Measurements from ENCODE around the gene EZH2. TPM values are rescaled to one million over a fixed set of nuclear protein-coding genes. Genes with fewer than 3 reads are reported as not detected.

Gene EZH2
- total RNA-seq, 2 donors from 2014 or later = 73.2 to 77.5 TPM

DNA sequence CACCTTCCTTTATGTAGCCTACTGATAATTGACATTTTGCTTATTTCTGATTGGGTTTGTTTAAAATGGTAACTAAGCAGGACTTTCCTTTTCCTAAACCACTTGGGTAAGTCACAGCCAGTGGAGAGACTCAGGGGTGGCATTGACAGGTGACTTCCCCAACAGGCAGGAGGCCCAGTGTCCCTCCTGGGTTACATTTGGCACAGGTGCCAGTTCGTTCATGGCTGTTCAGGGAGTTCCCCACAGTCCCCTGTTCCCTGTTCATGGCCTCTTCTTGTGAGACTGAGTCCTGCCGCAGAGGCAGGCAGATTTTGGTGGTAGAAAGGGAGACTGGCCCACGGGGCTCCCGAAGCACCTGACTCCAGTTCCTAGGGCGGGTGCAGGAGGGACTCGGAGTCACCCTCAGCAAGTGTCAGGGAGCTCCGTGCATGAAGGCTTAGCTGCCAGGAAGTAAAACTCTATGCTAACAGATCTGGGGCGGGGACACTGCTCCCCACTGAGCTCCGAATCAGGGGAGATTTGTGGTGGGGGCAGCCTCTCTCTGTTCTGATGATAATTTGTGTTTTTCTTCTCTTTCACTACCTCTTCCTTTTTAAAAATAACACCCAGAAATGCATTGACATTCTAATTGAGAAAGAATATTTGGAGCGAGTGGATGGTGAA is 84.1 kb downstream of the EZH2 start:
- H3K4me3 Mint-ChIP-seq = no peak overlapping the region

DNA sequence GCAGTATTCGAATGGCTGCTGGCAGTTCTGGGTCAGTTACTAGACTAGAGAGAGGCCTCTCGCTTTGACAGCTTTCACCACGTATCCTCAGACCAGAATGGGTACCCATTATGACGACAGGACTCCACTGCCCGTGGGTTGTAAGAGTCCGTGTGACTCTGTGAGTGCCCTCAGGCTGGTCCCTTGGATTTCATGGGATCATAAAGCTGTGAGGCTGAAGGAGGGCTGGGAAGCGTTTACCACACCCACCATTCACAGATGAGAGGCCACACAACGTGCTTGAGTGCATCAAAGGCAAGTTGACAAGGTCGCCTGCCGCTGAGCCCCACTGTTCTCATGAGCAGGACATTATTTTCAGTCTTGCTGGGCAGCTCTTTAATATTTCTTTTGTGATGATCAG is 87.2 kb downstream of the EZH2 start:
- no peaks in the 10 kb centered on the region for H3K4me1 Mint-ChIP-seq
- ATAC-seq (replicated peaks) = no peak
- no peak overlapping the region for H3K4me3 Mint-ChIP-seq
- no peak overlapping the region for H3K27ac Mint-ChIP-seq
- no peaks in the 10 kb centered on the region for H3K27me3 Mint-ChIP-seq
- no peaks in the 10 kb centered on the region for H3K9me3 Mint-ChIP-seq
- H3K36me3 Mint-ChIP-seq (ENCODE audit: low read depth) = peaks cover 100% of the 10 kb centered on the region

More for the DNA sequence above, 84.1 kb downstream of the EZH2 start:
- no peaks in the 10 kb centered on the region for H3K4me1 Mint-ChIP-seq
- no peaks in the 10 kb centered on the region for H3K9me3 Mint-ChIP-seq
- ATAC-seq (replicated peaks) = no peak
- H3K27me3 Mint-ChIP-seq = no peaks in the 10 kb centered on the region
- peaks cover 78% of the 10 kb centered on the region for H3K36me3 Mint-ChIP-seq (ENCODE audit: low read depth)
- no peak overlapping the region for H3K27ac Mint-ChIP-seq

GRCh38 chr7:148794476-148794875 is 89.6 kb downstream of the EZH2 start:
- no peaks in the 10 kb centered on the region for H3K4me1 Mint-ChIP-seq
- no peak overlapping the region for H3K27ac Mint-ChIP-seq
- no peak for ATAC-seq (replicated peaks)
- peaks cover 100% of the 10 kb centered on the region for H3K36me3 Mint-ChIP-seq (ENCODE audit: low read depth)
- H3K27me3 Mint-ChIP-seq = no peaks in the 10 kb centered on the region
- no peaks in the 10 kb centered on the region for H3K9me3 Mint-ChIP-seq
- no peak overlapping the region for H3K4me3 Mint-ChIP-seq

DNA sequence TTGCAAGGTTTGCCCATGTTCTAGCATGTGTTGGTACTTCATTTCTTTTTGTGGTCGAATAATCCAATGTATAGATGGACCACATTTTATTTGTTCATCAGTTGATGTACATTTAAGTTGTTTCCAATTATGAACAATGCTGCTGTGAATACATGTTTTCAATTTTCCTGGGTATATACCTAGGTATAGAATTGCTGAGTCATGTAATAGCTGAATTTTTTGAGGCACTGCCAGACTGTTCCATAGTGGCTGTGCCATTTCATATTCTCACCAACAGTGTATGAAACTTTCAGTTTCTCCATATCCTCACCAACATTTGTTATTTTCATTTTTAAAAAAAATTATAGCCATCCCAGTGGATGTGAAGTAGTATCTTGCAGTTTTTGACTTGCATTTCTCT is 90.5 kb downstream of the EZH2 start:
- Mint-ChIP-seq H3K9me3 (no peaks in the 10 kb centered on the region), H3K4me1 (peaks cover 4% of the 10 kb centered on the region), H3K27me3 (no peaks in the 10 kb centered on the region), H3K4me3 (no peak overlapping the region), H3K36me3 (ENCODE audit: low read depth) (peaks cover 100% of the 10 kb centered on the region), H3K27ac (no peak overlapping the region)
- no peak for ATAC-seq (replicated peaks)

- peaks cover 4% of the 10 kb centered on the region for H3K4me1 Mint-ChIP-seq
- H3K4me3 Mint-ChIP-seq = no peak overlapping the region
- ATAC-seq (replicated peaks) = no peak
- no peak overlapping the region for H3K27ac Mint-ChIP-seq
- H3K36me3 Mint-ChIP-seq (ENCODE audit: low read depth) = peaks cover 100% of the 10 kb centered on the region
- H3K27me3 Mint-ChIP-seq = no peaks in the 10 kb centered on the region
- no peaks in the 10 kb centered on the region for H3K9me3 Mint-ChIP-seq
Observed at GRCh38 chr7:148791546-148791945, 92.5 kb downstream of the EZH2 start.

GRCh38 chr7:148790850-148791249 is 93.2 kb downstream of the EZH2 start:
- Mint-ChIP-seq H3K27ac (no peak overlapping the region), H3K27me3 (no peaks in the 10 kb centered on the region), H3K4me3 (no peak overlapping the region), H3K9me3 (no peaks in the 10 kb centered on the region), H3K4me1 (peaks cover 4% of the 10 kb centered on the region), H3K36me3 (ENCODE audit: low read depth) (peaks cover 100% of the 10 kb centered on the region)
- ATAC-seq (replicated peaks) = no peak

GRCh38 chr7:148790131-148790726 is 93.9 kb downstream of the EZH2 start:
- ATAC-seq (replicated peaks) = no peak
- H3K36me3 Mint-ChIP-seq (ENCODE audit: low read depth) = peaks cover 100% of the 10 kb centered on the region
- peaks cover 4% of the 10 kb centered on the region for H3K4me1 Mint-ChIP-seq
- H3K4me3 Mint-ChIP-seq = no peak overlapping the region
- no peaks in the 10 kb centered on the region for H3K27me3 Mint-ChIP-seq
- no peaks in the 10 kb centered on the region for H3K9me3 Mint-ChIP-seq
- no peak overlapping the region for H3K27ac Mint-ChIP-seq

GRCh38 chr7:148789220-148789619 is 94.9 kb downstream of the EZH2 start:
- H3K9me3 Mint-ChIP-seq = no peaks in the 10 kb centered on the region
- ATAC-seq (replicated peaks) = no peak
- H3K27me3 Mint-ChIP-seq = no peaks in the 10 kb centered on the region
- H3K36me3 Mint-ChIP-seq (ENCODE audit: low read depth) = peaks cover 100% of the 10 kb centered on the region
- peaks cover 4% of the 10 kb centered on the region for H3K4me1 Mint-ChIP-seq
- no peak overlapping the region for H3K4me3 Mint-ChIP-seq
- H3K27ac Mint-ChIP-seq = peak overlapping the region; percentile 65

GRCh38 chr7:148787571-148788295 is 96.4 kb downstream of the EZH2 start:
- ATAC-seq (replicated peaks) = no peak
- H3K27ac Mint-ChIP-seq = no peak overlapping the region
- peaks cover 98% of the 10 kb centered on the region for H3K36me3 Mint-ChIP-seq (ENCODE audit: low read depth)
- H3K9me3 Mint-ChIP-seq = no peaks in the 10 kb centered on the region
- no peak overlapping the region for H3K4me3 Mint-ChIP-seq
- H3K27me3 Mint-ChIP-seq = no peaks in the 10 kb centered on the region
- H3K4me1 Mint-ChIP-seq = peaks cover 4% of the 10 kb centered on the region

DNA sequence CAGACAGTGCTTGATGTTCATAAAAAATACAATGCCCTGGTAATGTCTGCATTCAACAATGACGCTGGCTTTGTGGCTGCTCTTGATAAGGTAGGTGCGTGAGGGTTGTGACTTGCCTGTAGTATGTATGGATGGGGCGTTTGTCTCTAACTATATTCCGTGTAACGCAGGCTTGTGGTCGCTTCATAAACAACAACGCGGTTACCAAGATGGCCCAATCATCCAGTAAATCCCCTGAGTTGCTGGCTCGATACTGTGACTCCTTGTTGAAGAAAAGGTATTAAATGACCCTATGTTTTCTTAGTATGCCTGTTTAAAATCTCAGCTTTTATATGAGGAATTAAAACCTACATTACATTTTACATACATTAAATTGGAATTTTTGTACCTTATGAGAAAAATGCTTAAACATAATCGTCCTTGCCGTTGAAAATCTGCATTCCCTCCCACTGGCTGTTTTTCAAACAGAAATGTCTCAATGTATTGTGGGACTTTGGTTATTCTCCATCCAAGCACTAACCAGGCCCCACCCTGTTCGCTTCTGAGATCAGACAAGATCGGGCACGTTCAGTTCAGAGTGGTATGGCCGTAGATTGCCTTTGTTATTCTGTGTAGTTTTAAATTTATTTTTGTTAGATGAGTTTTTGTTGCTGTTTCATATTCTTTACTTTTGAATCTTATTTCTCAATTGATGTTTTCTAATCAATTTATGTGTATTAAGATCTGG is 100.1 kb downstream of the EZH2 start:
- H3K36me3 Mint-ChIP-seq (ENCODE audit: low read depth) = peaks cover 92% of the 10 kb centered on the region
- H3K27me3 Mint-ChIP-seq = no peaks in the 10 kb centered on the region
- no peaks in the 10 kb centered on the region for H3K9me3 Mint-ChIP-seq
- peaks cover under 1% of the 10 kb centered on the region for H3K4me1 Mint-ChIP-seq
- no peak overlapping the region for H3K4me3 Mint-ChIP-seq
- ATAC-seq (replicated peaks) = no peak
- H3K27ac Mint-ChIP-seq = peak overlapping the region; percentile 29

DNA sequence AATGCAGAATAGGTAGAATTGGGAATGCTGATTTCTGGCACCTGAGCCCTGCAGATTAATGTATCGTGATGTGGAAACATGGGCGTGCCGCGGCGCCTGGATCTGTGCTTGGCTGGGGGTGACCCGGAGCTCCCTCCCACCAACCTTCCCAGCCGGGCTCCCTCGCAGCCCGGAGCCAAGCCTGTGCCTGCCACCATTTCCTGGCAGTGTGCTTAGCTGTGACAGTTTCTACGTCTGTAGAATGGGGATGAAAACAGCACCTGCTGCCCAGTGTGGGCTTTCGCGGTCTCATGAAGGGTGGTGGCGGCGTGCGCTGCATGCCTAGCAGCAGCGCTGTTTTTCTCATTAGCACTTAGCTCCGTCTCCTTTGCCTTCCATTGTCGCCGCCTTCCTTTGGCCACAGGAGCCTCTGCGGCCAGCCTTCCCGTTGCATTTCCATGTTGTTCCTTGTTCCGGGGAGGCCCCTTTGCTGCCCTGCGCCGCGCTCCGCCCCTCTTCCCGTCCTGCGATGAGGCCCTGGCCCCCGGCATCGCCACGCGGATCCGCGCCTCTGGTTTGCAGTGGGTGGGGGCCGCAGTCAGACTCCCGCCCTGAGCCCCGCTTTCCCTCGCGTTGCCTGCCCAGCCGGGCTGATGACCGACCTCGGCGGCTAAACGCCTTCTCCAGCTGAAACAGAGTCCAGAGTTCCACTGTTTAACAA is 101.2 kb downstream of the EZH2 start:
- no peaks in the 10 kb centered on the region for H3K9me3 Mint-ChIP-seq
- no peaks in the 10 kb centered on the region for H3K4me1 Mint-ChIP-seq
- no peak overlapping the region for H3K27ac Mint-ChIP-seq
- H3K4me3 Mint-ChIP-seq = no peak overlapping the region
- ATAC-seq (replicated peaks) = no peak
- H3K27me3 Mint-ChIP-seq = no peaks in the 10 kb centered on the region
- peaks cover 92% of the 10 kb centered on the region for H3K36me3 Mint-ChIP-seq (ENCODE audit: low read depth)

GRCh38 chr7:148774471-148774870 is 109.6 kb downstream of the EZH2 start:
- Mint-ChIP-seq H3K4me1 (peaks cover 23% of the 10 kb centered on the region), H3K36me3 (ENCODE audit: low read depth) (peaks cover 94% of the 10 kb centered on the region), H3K9me3 (no peaks in the 10 kb centered on the region), H3K27me3 (no peaks in the 10 kb centered on the region), H3K27ac (no peak overlapping the region), H3K4me3 (no peak overlapping the region)
- ATAC-seq (replicated peaks) = no peak

DNA sequence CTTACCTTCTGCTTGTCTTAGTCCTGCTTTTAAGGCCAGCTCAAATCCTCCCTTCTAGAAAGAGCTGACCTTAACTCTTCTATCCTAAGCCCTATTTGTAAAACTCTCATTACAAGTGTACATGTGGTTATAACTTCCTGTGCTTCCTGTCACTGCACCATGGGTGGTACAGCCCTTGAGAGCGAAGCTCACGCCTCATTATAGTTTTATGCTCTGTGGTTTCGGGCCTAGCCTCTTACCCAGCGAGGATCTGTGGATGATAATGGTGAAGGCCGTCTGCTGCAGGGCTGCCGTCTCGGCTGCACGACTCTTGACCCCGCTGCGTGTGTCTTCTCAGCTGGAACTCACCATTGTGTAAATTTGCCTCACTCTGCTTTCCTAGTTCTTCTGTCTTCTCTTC is 110.8 kb downstream of the EZH2 start:
- Mint-ChIP-seq H3K4me3 (peak overlapping the region; percentile 61), H3K27ac (peak overlapping the region; percentile 73), H3K27me3 (no peaks in the 10 kb centered on the region), H3K9me3 (no peaks in the 10 kb centered on the region), H3K36me3 (ENCODE audit: low read depth) (peaks cover 94% of the 10 kb centered on the region), H3K4me1 (peaks cover 23% of the 10 kb centered on the region)
- peak; percentile 82 for ATAC-seq (replicated peaks)

Data from activated T-helper 17 cell treated with anti-CD3 and anti-CD28 coated beads, Interleukin-2, amount 50 U/mL, for 72 hours (primary cell).